Ascending aorta (tissue), 2 donors: ENCODE data around the gene TARBP1. TPM values are rescaled to one million over a fixed set of nuclear protein-coding genes. Genes with fewer than 3 reads are reported as not detected.
"Not testable (repeated sequence)": the region's sequence is repeated elsewhere in the genome, so short reads cannot be mapped to it uniquely, and the experiment has no call there.

ENCODE experiments used
- DNase-seq, 2 donors: peaks; one replicate each; pipeline ENCODE4 v3.0.0-alpha.2; 2019; ENCODE audit warnings: low spot score in 2 of 2
- H3K27ac ChIP-seq, 2 donors: fragments of 200-600 bp; sonication (generic); one replicate each; pipeline ENCODE4 v1.5.1; 2016 to 2017; ENCODE audit warnings: mild to moderate bottlenecking in 1 of 2
- H3K27me3 ChIP-seq: fragments of 200-600 bp; sonication (generic); one replicate; pipeline ENCODE4 v1.5.1; 2017
- H3K36me3 ChIP-seq, 2 donors: fragments of 200-600 bp; sonication (generic); one replicate each; pipeline ENCODE4 v1.5.1; 2016
- H3K4me1 ChIP-seq, 2 donors: fragments of 200-600 bp; sonication (generic); one replicate each; pipeline ENCODE4 v1.5.1; 2016 to 2017; ENCODE audit warnings: mild to moderate bottlenecking in 1 of 2
- H3K4me3 ChIP-seq, 2 donors: fragments of 200-600 bp; sonication (generic); one replicate each; pipeline ENCODE4 v1.5.1; 2016 to 2017; ENCODE audit warnings: mild to moderate bottlenecking in 1 of 2
- H3K9me3 ChIP-seq, 2 donors: fragments of 200-600 bp; sonication (generic); one replicate each; pipeline ENCODE4 v1.5.1; 2016
- intact Hi-C: fragments of 100-400 bp; cut with DNase I; formaldehyde crosslinking; loops from one replicate; pipeline ENCODE4 v1.15.1; 2023
- total RNA-seq: library from RNA; depleted of rRNA; stranded (reverse); fragments of >200 nt; gene quantifications from one replicate; pipeline ENCODE4 v1.1.0, GENCODE V29; 2016
- TF ChIP-seq, protein P1 (sequence below), 3 experiments: fragments of 200-600 bp in 2 of 3; fragments of 450-650 bp in 1 of 3; sonication (generic) in 2 of 3; IDR thresholded peaks; one replicate each; pipeline ENCODE4 v1.5.1; 2016 to 2019; ENCODE audit warnings: antibody characterized with exemption in 3 of 3, mild to moderate bottlenecking in 1 of 3, moderate library complexity in 1 of 3

TARBP1 gene
- total RNA-seq, 1 donor from 2014 or later: 19.2 TPM

- no peak overlapping the region for H3K27ac ChIP-seq
- no peaks in the 10 kb centered on the region for H3K4me1 ChIP-seq
- no peak for DNase-seq
- H3K27me3 ChIP-seq: no peaks in the 10 kb centered on the region
- H3K4me3 ChIP-seq: no peak overlapping the region
- intact Hi-C loops: no loop called here
- no peaks in the 10 kb centered on the region for H3K9me3 ChIP-seq
- TF ChIP-seq, protein P1, sequence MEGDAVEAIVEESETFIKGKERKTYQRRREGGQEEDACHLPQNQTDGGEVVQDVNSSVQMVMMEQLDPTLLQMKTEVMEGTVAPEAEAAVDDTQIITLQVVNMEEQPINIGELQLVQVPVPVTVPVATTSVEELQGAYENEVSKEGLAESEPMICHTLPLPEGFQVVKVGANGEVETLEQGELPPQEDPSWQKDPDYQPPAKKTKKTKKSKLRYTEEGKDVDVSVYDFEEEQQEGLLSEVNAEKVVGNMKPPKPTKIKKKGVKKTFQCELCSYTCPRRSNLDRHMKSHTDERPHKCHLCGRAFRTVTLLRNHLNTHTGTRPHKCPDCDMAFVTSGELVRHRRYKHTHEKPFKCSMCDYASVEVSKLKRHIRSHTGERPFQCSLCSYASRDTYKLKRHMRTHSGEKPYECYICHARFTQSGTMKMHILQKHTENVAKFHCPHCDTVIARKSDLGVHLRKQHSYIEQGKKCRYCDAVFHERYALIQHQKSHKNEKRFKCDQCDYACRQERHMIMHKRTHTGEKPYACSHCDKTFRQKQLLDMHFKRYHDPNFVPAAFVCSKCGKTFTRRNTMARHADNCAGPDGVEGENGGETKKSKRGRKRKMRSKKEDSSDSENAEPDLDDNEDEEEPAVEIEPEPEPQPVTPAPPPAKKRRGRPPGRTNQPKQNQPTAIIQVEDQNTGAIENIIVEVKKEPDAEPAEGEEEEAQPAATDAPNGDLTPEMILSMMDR (IDR thresholded peaks at IDR 0.05): no peak
- peaks cover 0 to 3% of the 10 kb centered on the region in 2 donors for H3K36me3 ChIP-seq
Observed at GRCh38 chr1:234406871-234407270, 72.1 kb downstream of the TARBP1 start.

DNA sequence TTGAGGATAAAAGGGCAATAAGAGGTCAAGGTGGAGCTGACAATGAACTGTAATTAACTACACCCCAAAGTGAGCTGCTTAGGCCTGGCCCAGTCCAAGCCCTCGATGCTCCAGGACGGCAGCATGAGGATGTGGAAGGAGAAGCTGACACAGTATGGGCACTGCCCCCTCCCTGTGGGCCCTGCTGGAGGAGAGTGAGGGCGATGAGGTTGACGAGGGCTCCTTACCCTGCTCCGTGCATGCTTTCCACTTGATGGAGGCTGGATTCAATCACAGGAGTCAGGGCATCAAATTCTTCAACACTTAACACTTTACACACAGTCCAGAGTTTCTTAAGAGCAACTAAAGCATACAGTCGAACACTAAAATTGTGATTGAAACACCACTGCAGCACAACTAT, 73.3 kb downstream of the TARBP1 start:
- H3K27ac ChIP-seq: no peak overlapping the region
- H3K36me3 ChIP-seq: peaks cover 0 to 3% of the 10 kb centered on the region in 2 donors
- no peak overlapping the region for H3K4me3 ChIP-seq
- intact Hi-C loops: no loop called here
- no peaks in the 10 kb centered on the region for H3K4me1 ChIP-seq
- no peaks in the 10 kb centered on the region for H3K27me3 ChIP-seq
- TF ChIP-seq, protein P1 (IDR thresholded peaks at IDR 0.05): no peak
- H3K9me3 ChIP-seq: no peaks in the 10 kb centered on the region
- DNase-seq: no peak

DNA sequence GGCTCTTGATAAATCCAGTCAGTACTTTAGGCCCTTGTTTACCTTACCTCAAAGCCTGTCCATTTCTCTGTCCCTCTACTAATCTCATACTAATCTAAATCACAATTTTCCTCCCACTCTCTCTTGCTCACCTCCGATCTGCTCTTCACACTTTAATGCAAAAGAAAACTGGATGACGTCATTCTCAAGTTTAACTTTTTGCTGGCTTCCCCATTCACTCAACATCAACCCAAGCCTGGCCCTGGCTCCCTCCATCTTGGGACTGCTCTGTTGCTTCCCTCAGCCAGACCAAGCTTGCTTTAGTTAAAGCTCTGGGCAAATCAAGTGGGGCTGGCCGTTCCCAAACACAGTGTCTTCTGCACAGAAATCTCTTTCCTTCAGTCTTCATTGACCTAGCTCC, 76.0 kb downstream of the TARBP1 start:
- Histone ChIP-seq H3K27ac (no peak overlapping the region), H3K9me3 (no peaks in the 10 kb centered on the region), H3K4me1 (no peaks in the 10 kb centered on the region), H3K4me3 (no peak overlapping the region), H3K27me3 (no peaks in the 10 kb centered on the region), H3K36me3 (peaks cover 0 to 3% of the 10 kb centered on the region in 2 donors)
- no peak for DNase-seq
- intact Hi-C loops: no loop called here
- TF ChIP-seq, protein P1 (IDR thresholded peaks at IDR 0.05): no peak

- Histone ChIP-seq H3K4me1 (no peaks in the 10 kb centered on the region), H3K27me3 (no peaks in the 10 kb centered on the region), H3K27ac (no peak overlapping the region), H3K4me3 (no peak overlapping the region), H3K9me3 (no peaks in the 10 kb centered on the region), H3K36me3 (peaks cover 0 to 3% of the 10 kb centered on the region in 2 donors)
- intact Hi-C loops: no loop called here
- DNase-seq: no peak
- TF ChIP-seq, protein P1 (IDR thresholded peaks at IDR 0.05): no peak
Observed at GRCh38 chr1:234401658-234402057, 77.3 kb downstream of the TARBP1 start.

- no peak for DNase-seq
- Histone ChIP-seq H3K4me1 (no peaks in the 10 kb centered on the region), H3K9me3 (no peaks in the 10 kb centered on the region), H3K27me3 (no peaks in the 10 kb centered on the region), H3K36me3 (peaks cover 0 to 3% of the 10 kb centered on the region in 2 donors), H3K4me3 (no peak overlapping the region), H3K27ac (no peak overlapping the region)
- TF ChIP-seq, protein P1 (IDR thresholded peaks at IDR 0.05): no peak
- intact Hi-C loops: no loop called here
Observed at GRCh38 chr1:234400773-234401172, 78.2 kb downstream of the TARBP1 start.

- H3K4me3 ChIP-seq, DNase-seq, H3K27ac ChIP-seq, intact Hi-C loops, H3K4me1 ChIP-seq, H3K36me3 ChIP-seq, H3K9me3 ChIP-seq, H3K27me3 ChIP-seq: not testable (repeated sequence)
Observed at GRCh38 chr1:234399515-234399914, 79.5 kb downstream of the TARBP1 start.
